A673 (cell line): ENCODE results near the gene FIBCD1.

Source experiments
- CTCF ChIP-seq: fragments of 300-800, 200-600 bp; sonication (generic); conservative IDR thresholded peaks from 2 replicates; pipeline ENCODE4 v1.5.1; 2017; ENCODE audit warnings: low read depth, mild to moderate bottlenecking, antibody characterized with exemption, low read length, moderate library complexity, mixed read lengths
- EZH2 ChIP-seq: fragments of 200-600 bp; sonication (generic); IDR thresholded peaks from 2 replicates; pipeline ENCODE4 v1.6.1; 2017; ENCODE audit warnings: borderline replicate concordance, low read depth, mild to moderate bottlenecking, mixed read lengths, antibody characterized with exemption, low read length; ENCODE audit not compliant: poor library complexity, severe bottlenecking

GRCh38 chr9:130865921-130866320 lies 73.1 kb downstream of the FIBCD1 start:
- TF ChIP-seq CTCF (no peak), EZH2 (no peak)
